HG02943 (cell line): ENCODE measurements around the gene SLC22A31.
"Not testable (repeated sequence)": the region's sequence is repeated elsewhere in the genome, so short reads cannot be mapped to it uniquely, and the experiment has no call there.

Experiments used
- ATAC-seq: cut with Tn5 transposase; IDR thresholded peaks from one replicate; pipeline ENCODE4 v1.9.1; 2021; ENCODE audit warnings: mild to moderate bottlenecking, low read depth, moderate library complexity; ENCODE audit not compliant: unreplicated experiment

SLC22A31 gene

GRCh38 chr16:89169778-89170177 lies 30.6 kb downstream of the SLC22A31 start:
- ATAC-seq = no peak

GRCh38 chr16:89168381-89169189 lies 31.8 kb downstream of the SLC22A31 start:
- ATAC-seq = no peak

GRCh38 chr16:89167425-89167941 lies 32.9 kb downstream of the SLC22A31 start:
- no peak for ATAC-seq

DNA sequence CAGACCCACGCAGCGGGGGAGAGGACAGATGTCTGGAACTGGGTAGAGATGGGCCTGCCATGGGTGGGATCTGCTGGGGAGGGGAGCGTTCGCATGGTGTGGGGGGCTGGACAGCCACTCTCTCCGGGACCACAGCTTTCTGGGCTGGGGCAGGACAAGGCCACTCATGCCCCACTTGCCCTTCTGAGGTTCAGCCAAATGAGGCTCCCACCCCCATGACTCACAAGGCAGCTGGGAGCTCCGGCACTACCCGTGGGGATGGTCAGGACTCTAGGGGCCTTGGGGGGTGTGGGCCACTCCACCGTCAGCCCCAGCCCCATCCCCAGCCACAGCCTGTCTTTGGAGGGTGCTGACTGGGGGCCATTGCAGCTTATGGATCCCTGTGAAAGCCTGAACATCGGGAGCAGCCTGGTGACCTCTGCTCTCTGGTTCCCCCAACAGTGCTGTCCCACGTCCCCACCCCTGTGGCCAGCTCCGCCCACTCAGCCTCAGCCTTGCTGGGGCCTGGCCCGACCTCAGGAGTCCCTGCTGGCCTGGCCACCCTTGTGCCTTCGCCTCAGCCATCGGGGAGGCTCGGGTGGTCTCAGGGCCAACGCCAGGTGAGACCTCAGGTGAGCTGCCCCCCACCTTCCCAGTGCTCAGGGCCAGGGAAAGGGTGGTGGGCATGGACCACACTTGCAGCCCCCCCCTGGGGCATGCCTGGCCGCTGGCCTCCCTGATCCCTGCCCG lies 33.5 kb downstream of the SLC22A31 start:
- no peak for ATAC-seq

DNA sequence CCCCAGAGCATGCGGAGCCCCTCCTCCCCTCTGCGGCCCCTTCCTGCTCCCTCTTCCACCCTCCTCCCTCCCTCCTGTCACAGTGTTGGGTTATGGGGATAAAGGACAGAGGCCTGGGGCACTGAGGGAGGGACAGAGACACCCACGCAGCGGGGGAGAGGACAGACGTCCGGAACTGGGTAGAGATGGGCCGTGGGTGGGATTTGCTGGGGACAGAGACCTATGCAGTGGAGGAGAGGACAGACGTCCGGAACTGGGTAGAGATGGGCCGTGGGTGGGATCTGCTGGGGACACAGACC lies 34.7 kb downstream of the SLC22A31 start:
- ATAC-seq = not testable (repeated sequence)

GRCh38 chr16:89164847-89165680 lies 35.3 kb downstream of the SLC22A31 start:
- no peak for ATAC-seq

- ATAC-seq = no peak
These were observed 35.9 kb downstream of the SLC22A31 start for GRCh38 chr16:89164436-89164835.

DNA sequence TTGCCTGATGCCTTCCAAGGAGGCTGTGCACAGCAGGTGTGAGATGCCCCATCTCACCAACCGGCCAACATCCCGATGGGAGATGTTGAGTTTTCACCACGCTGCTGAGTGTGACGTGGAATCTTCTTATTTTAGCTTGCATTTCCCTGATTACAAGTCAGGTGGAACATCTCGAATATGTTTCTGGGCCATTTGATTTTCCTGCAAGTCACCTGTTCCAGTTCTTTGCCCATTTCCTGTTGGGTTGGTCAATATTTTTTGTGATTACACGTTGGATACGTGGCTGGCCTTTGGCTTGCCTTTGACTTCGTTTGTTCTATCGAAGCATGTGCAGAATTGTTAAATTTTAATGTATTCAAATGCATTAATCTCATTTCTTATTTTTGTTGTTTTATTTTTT lies 37.0 kb downstream of the SLC22A31 start:
- ATAC-seq = no peak

DNA sequence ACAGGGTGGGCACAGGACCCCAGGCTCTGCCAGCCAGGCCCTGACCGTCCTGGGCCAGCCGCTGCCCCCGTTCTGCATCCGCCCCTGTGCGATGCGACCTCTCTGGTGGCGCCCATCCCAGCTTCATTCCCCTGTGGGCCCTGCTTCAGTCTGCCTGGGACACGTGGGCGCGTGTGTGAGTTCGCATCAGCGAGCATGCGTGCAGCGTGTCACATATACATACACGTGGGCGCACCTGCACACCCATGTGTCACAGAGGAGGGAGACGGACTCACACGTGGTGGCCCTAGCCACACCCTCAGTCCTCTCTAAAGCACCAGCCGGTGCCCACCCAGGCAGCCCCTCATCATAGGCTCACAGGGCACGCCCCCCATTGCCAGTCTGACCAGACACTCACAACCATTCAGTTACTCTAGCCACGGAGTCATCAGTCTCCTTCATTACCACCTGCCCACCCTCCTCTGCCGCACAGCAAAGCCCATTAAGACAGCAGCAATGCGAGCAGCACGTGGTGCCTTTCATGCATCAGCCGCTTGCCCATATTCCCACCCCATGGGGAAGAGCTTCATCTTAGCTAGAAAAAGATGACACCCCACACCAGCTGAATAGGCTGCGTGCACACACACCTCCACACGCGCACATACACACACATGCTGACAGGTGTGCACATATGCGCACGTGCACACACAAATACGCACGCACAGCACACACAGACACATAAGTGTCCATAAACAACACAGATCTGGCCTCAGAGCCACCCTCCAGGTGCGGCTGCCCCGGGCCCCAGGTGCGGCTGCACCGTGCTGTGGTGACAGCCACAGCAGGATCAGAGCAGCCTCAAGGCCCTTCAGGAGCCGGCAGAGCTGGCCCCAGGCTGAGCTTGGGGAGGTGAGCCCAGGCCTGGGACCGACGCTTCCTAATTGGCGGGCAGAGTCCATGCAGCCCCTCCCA lies 38.3 kb downstream of the SLC22A31 start:
- ATAC-seq = no peak

- ATAC-seq = no peak
These were observed 39.2 kb downstream of the SLC22A31 start for GRCh38 chr16:89160977-89161701.

GRCh38 chr16:89159850-89160354 lies 40.4 kb downstream of the SLC22A31 start:
- no peak for ATAC-seq

GRCh38 chr16:89159066-89159849 lies 41.1 kb downstream of the SLC22A31 start:
- ATAC-seq = no peak

GRCh38 chr16:89157778-89158177 lies 42.6 kb downstream of the SLC22A31 start:
- no peak for ATAC-seq

- no peak for ATAC-seq
These were observed 43.3 kb downstream of the SLC22A31 start for GRCh38 chr16:89156740-89157645.

DNA sequence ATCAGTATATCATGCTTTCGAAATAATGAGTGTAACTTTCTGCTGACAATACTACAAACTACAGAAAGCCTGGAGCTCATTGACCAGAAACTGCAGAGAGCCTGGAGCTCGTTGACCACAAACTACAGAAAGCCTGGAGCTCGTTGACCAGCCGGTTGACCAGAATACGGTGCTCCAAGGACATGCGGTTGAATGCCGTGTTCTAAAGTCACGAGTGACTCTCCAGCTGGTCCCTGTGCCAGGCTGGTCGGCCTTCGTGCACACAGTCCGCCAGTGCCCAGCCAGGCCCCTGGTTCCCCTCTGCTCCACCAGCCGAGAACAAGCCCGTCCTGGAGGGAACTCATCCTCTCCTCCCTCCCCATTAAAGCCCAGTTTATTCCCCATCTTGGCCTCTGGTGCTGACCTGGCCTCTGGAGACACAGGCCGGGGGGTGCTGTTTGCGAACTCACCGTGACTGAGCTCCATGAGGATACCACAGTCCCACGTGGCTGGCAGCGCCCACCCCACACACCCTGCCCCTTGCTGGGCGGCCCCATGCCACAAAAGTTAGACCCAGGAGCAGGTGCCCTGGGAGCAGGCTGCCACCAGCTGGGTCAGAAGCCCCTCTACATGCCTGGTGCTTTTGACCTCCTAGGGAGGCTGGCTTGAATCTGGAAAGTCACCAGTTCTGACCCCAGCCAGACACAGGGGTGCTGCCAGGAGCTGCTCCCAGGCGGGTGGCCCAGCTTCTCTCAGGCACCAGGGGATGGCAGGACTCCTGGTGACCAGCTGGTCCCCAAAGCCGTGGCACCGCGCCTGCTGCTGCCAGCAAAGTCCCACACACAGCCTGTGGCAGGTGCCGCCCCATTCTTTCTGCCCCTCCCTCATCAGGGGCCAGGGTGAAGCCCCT lies 44.2 kb downstream of the SLC22A31 start:
- ATAC-seq = no peak

DNA sequence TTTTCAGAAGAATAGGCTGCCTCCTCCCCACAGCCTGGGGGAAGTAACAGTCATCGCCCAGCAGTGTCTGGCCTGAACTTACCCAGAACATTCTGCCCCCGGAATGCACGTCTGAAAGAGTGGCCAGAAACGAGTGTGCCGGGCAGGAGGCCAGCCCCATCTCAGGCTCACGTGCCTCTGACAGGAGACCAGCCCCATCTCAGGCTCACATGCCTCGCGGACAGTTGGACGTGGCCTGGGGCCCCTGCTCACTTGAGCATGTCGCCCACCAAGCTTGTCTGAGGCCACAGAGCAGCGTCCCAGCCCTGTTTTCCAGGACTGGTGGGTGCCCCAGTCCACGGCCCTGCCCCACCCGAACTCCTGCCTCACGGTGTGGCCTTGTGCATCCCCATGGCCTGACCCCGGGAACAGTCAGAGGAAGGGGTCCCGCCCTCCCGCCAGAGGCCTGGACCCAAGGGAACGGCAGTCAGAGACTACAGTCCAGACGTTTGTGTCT lies 45.1 kb downstream of the SLC22A31 start:
- no peak for ATAC-seq
